Measurements from ENCODE around the gene SPATS2.

Gene SPATS2

DNA sequence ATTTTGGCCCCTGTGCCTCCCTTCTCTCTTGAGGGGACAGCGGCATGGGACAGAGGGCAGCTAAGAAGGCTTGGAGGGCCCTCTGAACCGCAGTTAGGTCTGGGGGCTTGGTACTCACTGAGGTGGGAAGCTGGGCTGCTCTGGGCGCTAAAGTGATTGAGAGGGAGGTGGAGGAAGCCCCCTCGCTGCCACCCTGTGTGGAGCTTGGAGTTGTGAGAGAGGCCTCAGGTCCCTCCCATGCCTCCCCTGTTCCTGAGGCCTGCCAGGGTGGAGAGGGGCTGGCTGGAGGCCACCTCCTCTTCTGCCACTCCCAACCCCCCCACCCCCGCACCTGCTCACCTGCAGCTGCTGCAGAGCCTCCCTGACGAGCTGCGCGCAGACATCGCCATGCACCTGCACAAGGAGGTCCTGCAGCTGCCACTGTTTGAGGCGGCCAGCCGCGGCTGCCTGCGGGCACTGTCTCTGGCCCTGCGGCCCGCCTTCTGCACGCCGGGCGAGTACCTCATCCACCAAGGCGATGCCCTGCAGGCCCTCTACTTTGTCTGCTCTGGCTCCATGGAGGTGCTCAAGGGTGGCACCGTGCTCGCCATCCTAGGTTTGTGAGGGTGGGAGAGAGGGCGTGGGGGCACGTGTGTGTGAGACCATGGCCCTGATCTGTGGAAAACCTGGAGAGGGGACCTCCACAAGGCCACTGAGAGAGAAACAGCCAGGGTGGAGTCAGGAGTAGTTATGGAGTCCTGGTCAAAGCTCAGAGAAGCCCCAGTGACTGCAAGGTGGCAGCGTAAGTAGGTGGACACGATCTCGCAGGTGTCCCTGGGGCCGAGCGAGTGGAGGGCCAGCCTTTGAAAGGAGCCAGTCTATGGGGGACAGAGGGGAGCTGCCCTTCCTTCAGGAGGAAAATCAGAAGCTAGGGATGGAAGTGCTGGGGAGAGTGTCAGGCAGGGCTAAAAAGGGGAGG, 182.8 kb downstream of the SPATS2 start:
- H3K4me3 ChIP-seq, result no peak overlapping the region
- DNase-seq, result no peak
- intact Hi-C loops (cut with DNase I; ENCODE audit: low total_unique reads), result no loop called here

DNA sequence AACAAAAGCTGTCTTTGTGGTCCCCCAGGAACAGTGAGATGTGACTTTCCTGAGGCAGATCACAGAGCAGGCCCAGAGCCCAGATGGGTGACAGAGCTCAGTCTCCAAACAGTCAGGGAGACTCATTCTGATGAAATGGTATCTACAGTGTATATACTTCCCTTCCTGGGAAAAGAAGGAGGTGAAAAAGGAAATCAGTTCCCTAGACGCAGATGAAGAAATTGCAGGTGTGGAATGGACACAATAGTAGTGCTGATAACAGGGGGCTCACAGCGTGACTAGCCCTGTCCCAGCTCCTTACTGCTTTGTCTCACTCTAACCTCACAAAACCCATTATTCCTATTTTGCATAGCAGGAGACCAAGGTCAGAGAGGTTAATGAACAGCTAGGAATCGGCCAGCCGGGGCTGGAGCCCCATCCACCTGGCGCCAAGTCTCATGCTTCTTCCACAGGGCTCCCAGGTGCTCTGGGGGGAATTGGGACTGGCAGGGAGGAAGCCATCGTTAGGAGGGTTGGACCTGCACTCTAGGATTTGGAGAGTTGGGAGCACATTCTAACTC, 183.5 kb downstream of the SPATS2 start:
- DNase-seq, result no peak
- Histone ChIP-seq H3K27me3 (peaks cover 0 to 42% of the 10 kb centered on the region in 2 donors), H3K9me3 (no peaks in the 10 kb centered on the region), H3K27ac (no peak overlapping the region), H3K36me3 (peaks cover 0 to 3% (median under 1%) of the 10 kb centered on the region in 3 donors), H3K4me3 (no peak overlapping the region), H3K4me1 (peaks cover 0 to 25% (median 16%) of the 10 kb centered on the region in 4 donors)
- intact Hi-C loops (cut with DNase I; ENCODE audit: low total_unique reads), result no loop called here
- TF ChIP-seq, protein P1, sequence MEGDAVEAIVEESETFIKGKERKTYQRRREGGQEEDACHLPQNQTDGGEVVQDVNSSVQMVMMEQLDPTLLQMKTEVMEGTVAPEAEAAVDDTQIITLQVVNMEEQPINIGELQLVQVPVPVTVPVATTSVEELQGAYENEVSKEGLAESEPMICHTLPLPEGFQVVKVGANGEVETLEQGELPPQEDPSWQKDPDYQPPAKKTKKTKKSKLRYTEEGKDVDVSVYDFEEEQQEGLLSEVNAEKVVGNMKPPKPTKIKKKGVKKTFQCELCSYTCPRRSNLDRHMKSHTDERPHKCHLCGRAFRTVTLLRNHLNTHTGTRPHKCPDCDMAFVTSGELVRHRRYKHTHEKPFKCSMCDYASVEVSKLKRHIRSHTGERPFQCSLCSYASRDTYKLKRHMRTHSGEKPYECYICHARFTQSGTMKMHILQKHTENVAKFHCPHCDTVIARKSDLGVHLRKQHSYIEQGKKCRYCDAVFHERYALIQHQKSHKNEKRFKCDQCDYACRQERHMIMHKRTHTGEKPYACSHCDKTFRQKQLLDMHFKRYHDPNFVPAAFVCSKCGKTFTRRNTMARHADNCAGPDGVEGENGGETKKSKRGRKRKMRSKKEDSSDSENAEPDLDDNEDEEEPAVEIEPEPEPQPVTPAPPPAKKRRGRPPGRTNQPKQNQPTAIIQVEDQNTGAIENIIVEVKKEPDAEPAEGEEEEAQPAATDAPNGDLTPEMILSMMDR (IDR thresholded peaks at IDR 0.05), result no peak

More for the DNA sequence above, 182.8 kb downstream of the SPATS2 start:
- Histone ChIP-seq H3K27ac (no peak overlapping the region), H3K4me1 (peaks cover 0 to 25% (median 16%) of the 10 kb centered on the region in 4 donors), H3K27me3 (peaks cover 0 to 50% of the 10 kb centered on the region in 2 donors), H3K36me3 (no peaks in the 10 kb centered on the region), H3K9me3 (no peaks in the 10 kb centered on the region)
- TF ChIP-seq, protein P1 (IDR thresholded peaks at IDR 0.05), result no peak

- Histone ChIP-seq H3K9me3 (no peaks in the 10 kb centered on the region), H3K27ac (peak overlapping the region in 1 of 2 donors; percentile 41), H3K4me1 (peaks cover 0 to 25% (median 16%) of the 10 kb centered on the region in 4 donors), H3K27me3 (peaks cover 0 to 30% of the 10 kb centered on the region in 2 donors), H3K36me3 (peaks cover 0 to 16% (median 9%) of the 10 kb centered on the region in 3 donors), H3K4me3 (no peak overlapping the region)
- intact Hi-C loops (cut with DNase I; ENCODE audit: low total_unique reads), result no loop called here
- TF ChIP-seq, protein P1 (IDR thresholded peaks at IDR 0.05), result no peak
- DNase-seq, result peak in 1 of 2 donors; percentile 87
Measured at GRCh38 chr12:49552014-49552413, 184.8 kb downstream of the SPATS2 start.

GRCh38 chr12:49552425-49552824, 185.2 kb downstream of the SPATS2 start:
- H3K27ac ChIP-seq, result peak overlapping the region in 1 of 2 donors; percentile 7
- no peak for DNase-seq
- H3K4me1 ChIP-seq, result peaks cover 0 to 25% (median 16%) of the 10 kb centered on the region in 4 donors
- H3K4me3 ChIP-seq, result no peak overlapping the region
- H3K36me3 ChIP-seq, result peaks cover 0 to 20% (median 13%) of the 10 kb centered on the region in 3 donors
- TF ChIP-seq, protein P1 (IDR thresholded peaks at IDR 0.05), result no peak
- intact Hi-C loops (cut with DNase I; ENCODE audit: low total_unique reads), result no loop called here
- no peaks in the 10 kb centered on the region for H3K9me3 ChIP-seq
- peaks cover 0 to 26% of the 10 kb centered on the region in 2 donors for H3K27me3 ChIP-seq

GRCh38 chr12:49552899-49553298, 185.6 kb downstream of the SPATS2 start:
- H3K27ac ChIP-seq, result no peak overlapping the region
- intact Hi-C loops (cut with DNase I; ENCODE audit: low total_unique reads), result no loop called here
- H3K36me3 ChIP-seq, result peaks cover 4 to 24% (median 18%) of the 10 kb centered on the region in 3 donors
- H3K4me3 ChIP-seq, result no peak overlapping the region
- no peak for DNase-seq
- H3K4me1 ChIP-seq, result peaks cover 0 to 25% (median 16%) of the 10 kb centered on the region in 4 donors
- no peaks in the 10 kb centered on the region for H3K9me3 ChIP-seq
- TF ChIP-seq, protein P1 (IDR thresholded peaks at IDR 0.05), result no peak
- H3K27me3 ChIP-seq, result peaks cover 0 to 21% of the 10 kb centered on the region in 2 donors
